ENCODE results near the gene SHB. TPM values are rescaled to one million over a fixed set of nuclear protein-coding genes. Genes with fewer than 3 reads are reported as not detected.

Gene SHB
- polyA plus RNA-seq, 1 donor (not counting 4 experiments of a cell fraction or from before 2014, with no cell fraction given), result 10.9 TPM

GRCh38 chr9:37923118-37923795, 145.8 kb downstream of the SHB start:
- H3K4me3 ChIP-seq (ENCODE audit: control insufficient read depth in 2 of 3, extremely low read depth in 1 of 3, insufficient read depth in 2 of 3, low read depth in 1 of 3, low read length in 3 of 3), result no peak overlapping the region
- peaks cover 38% of the 10 kb centered on the region for H3K4me1 ChIP-seq (ENCODE audit: control insufficient read depth, extremely low read depth, insufficient read depth, low read length)
- no peak for TF ChIP-seq EZH2 (IDR thresholded peaks at IDR 0.05; ENCODE audit: low read length)
- TF ChIP-seq, protein P1, sequence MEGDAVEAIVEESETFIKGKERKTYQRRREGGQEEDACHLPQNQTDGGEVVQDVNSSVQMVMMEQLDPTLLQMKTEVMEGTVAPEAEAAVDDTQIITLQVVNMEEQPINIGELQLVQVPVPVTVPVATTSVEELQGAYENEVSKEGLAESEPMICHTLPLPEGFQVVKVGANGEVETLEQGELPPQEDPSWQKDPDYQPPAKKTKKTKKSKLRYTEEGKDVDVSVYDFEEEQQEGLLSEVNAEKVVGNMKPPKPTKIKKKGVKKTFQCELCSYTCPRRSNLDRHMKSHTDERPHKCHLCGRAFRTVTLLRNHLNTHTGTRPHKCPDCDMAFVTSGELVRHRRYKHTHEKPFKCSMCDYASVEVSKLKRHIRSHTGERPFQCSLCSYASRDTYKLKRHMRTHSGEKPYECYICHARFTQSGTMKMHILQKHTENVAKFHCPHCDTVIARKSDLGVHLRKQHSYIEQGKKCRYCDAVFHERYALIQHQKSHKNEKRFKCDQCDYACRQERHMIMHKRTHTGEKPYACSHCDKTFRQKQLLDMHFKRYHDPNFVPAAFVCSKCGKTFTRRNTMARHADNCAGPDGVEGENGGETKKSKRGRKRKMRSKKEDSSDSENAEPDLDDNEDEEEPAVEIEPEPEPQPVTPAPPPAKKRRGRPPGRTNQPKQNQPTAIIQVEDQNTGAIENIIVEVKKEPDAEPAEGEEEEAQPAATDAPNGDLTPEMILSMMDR (optimal IDR thresholded peaks at IDR 0.05 in 1 of 3, IDR thresholded peaks at IDR 0.05 in 1 of 3, conservative IDR thresholded peaks at IDR 0.05 in 1 of 3; ENCODE audit: extremely low read depth in 1 of 3, insufficient read depth in 2 of 3, low read length in 3 of 3), result no peak
- H3K9ac ChIP-seq (ENCODE audit: control insufficient read depth, extremely low read depth, insufficient read depth, low read length), result peak overlapping the region; percentile 67
- FAIRE-seq (no peak), DNase-seq (ENCODE audit: low read depth, low spot score) (no peak)
- no peak overlapping the region for H2AFZ ChIP-seq (ENCODE audit: control insufficient read depth, low read length)
- H3K36me3 ChIP-seq (ENCODE audit: control insufficient read depth in 2 of 2, extremely low read depth in 1 of 2, insufficient read depth in 2 of 2, low read length in 2 of 2), result peaks cover 9 to 10% of the 10 kb centered on the region in 2 experiments
- H3K4me2 ChIP-seq (ENCODE audit: control insufficient read depth, extremely low read depth, insufficient read depth, low read depth, low read length), result peak overlapping the region; percentile 90
- H3K9me1 ChIP-seq (ENCODE audit: control insufficient read depth, extremely low read depth, insufficient read depth, low read length), result no peaks in the 10 kb centered on the region
- dilution Hi-C loops (cut with MboI; ENCODE audit: extremely low pct_ligation_motif_present, low sequenced_read_pairs), result no loop called here
- H3K9me3 ChIP-seq (ENCODE audit: control insufficient read depth, low read depth, low read length), result no peaks in the 10 kb centered on the region
- H3K79me2 ChIP-seq (ENCODE audit: control insufficient read depth, insufficient read depth, low read length), result peaks cover 19% of the 10 kb centered on the region
- H4K20me1 ChIP-seq (ENCODE audit: control insufficient read depth, extremely low read depth, insufficient read depth, low read length), result no peaks in the 10 kb centered on the region
- peak overlapping the region; percentile 78 for H3K27ac ChIP-seq (ENCODE audit: control insufficient read depth, insufficient read depth, low read length)
- H3K27me3 ChIP-seq (ENCODE audit: control insufficient read depth, extremely low read depth, insufficient read depth, low read length), result no peaks in the 10 kb centered on the region

DNA sequence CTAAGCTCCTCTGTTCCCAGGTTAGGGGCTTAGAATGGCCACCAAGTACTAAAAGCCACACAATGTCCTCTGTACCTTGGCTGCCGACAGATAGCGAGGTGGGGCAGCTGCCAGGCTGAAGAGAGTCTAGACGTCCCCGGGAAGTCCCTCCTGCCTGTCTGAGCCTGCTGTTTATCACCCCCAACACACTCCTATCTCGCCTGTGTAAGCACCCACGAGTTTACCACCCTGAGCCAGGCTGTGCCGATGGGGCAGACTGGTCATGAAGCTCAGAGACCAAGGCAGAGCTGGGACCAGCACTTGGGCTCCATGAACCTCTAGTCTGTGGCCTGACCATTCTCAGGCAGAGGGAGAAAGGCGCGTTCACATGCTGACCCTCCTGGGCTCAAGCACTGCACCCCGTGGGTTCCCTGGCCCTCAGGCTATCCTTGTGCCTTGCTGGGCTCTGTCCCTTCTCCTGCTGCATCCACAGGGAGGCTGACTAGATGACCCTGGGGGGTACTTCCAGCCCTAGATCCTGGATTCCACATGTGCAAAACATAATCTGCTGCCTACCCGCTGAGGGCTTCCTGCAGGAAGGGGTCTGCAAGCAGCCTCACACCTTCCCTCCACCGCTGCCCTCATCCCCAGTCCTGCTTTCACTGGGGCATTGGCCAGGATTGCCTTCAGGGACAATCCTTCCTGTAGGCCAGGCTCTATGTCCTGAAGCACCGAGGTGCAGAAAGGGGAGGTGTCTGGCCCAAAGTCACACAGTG, 146.5 kb downstream of the SHB start:
- H3K9me1 ChIP-seq (ENCODE audit: control insufficient read depth, extremely low read depth, insufficient read depth, low read length), result no peaks in the 10 kb centered on the region
- peaks cover 13 to 16% of the 10 kb centered on the region in 2 experiments for H3K36me3 ChIP-seq (ENCODE audit: control insufficient read depth in 2 of 2, extremely low read depth in 1 of 2, insufficient read depth in 2 of 2, low read length in 2 of 2)
- peak overlapping the region in 2 of 3 experiments; percentile 40 to 45 for H3K4me3 ChIP-seq (ENCODE audit: control insufficient read depth in 2 of 3, extremely low read depth in 1 of 3, insufficient read depth in 2 of 3, low read depth in 1 of 3, low read length in 3 of 3)
- peaks cover 17% of the 10 kb centered on the region for H3K79me2 ChIP-seq (ENCODE audit: control insufficient read depth, insufficient read depth, low read length)
- H3K9me3 ChIP-seq (ENCODE audit: control insufficient read depth, low read depth, low read length), result no peaks in the 10 kb centered on the region
- DNase-seq (ENCODE audit: low read depth, low spot score), result no peak
- TF ChIP-seq, protein P1 (optimal IDR thresholded peaks at IDR 0.05 in 1 of 3, IDR thresholded peaks at IDR 0.05 in 1 of 3, conservative IDR thresholded peaks at IDR 0.05 in 1 of 3; ENCODE audit: extremely low read depth in 1 of 3, insufficient read depth in 2 of 3, low read length in 3 of 3), result no peak
- no peak for TF ChIP-seq EZH2 (IDR thresholded peaks at IDR 0.05; ENCODE audit: low read length)
- no peaks in the 10 kb centered on the region for H4K20me1 ChIP-seq (ENCODE audit: control insufficient read depth, extremely low read depth, insufficient read depth, low read length)
- H3K4me1 ChIP-seq (ENCODE audit: control insufficient read depth, extremely low read depth, insufficient read depth, low read length), result peaks cover 38% of the 10 kb centered on the region
- FAIRE-seq, result no peak
- dilution Hi-C loops (cut with MboI; ENCODE audit: extremely low pct_ligation_motif_present, low sequenced_read_pairs), result no loop called here
- peak overlapping the region; percentile 90 for H3K4me2 ChIP-seq (ENCODE audit: control insufficient read depth, extremely low read depth, insufficient read depth, low read depth, low read length)
- H3K9ac ChIP-seq (ENCODE audit: control insufficient read depth, extremely low read depth, insufficient read depth, low read length), result peak overlapping the region; percentile 67
- no peak overlapping the region for H2AFZ ChIP-seq (ENCODE audit: control insufficient read depth, low read length)
- peak overlapping the region; percentile 78 for H3K27ac ChIP-seq (ENCODE audit: control insufficient read depth, insufficient read depth, low read length)
- no peaks in the 10 kb centered on the region for H3K27me3 ChIP-seq (ENCODE audit: control insufficient read depth, extremely low read depth, insufficient read depth, low read length)
